ENCODE results near the gene FBXW12. TPM values are rescaled to one million over a fixed set of nuclear protein-coding genes. Genes with fewer than 3 reads are reported as not detected.

Gene FBXW12
- total and polyA plus RNA-seq, 2 of the 8 experiments (the other 6 are each of a cell fraction or from before 2014, with no cell fraction given) = 0.35 to 0.85 TPM

DNA sequence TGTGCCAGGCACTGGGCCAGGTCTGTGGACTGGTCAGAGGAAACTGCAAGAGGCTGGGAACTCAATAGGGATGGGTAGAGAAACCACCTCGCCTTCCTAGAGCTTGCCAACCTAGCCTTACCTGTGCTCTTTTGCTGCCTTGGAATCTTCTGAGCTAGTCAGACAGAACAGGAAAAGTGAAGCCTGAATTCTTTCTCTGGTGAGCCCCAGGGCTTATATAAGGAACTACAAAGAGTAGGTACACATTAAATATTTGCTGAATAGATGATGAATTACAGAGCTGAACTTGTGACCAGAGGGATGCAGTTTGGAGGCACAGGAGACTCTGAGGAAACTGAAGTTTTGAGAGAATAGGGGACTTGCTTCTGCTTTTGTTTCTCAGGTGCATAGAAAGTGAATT lies 15.6 kb upstream of the FBXW12 start (continued):
- TF ChIP-seq HDAC6 (IDR thresholded peaks at IDR 0.05; ENCODE audit: low read depth, low read length) (no peak), SIX5 (IDR thresholded peaks at IDR 0.05; ENCODE audit: low read depth, low read length) (no peak), CHD2 (IDR thresholded peaks at IDR 0.05; ENCODE audit: low read length) (no peak)

Measured in H1 (cell line).